HG02759 (cell line): ENCODE measurements around the gene ULK1.

Experiments
- ATAC-seq: cut with Tn5 transposase; IDR thresholded peaks from one replicate; pipeline ENCODE4 v1.9.1; 2021; ENCODE audit warnings: mild to moderate bottlenecking, moderate library complexity; ENCODE audit not compliant: unreplicated experiment

ULK1 gene

DNA sequence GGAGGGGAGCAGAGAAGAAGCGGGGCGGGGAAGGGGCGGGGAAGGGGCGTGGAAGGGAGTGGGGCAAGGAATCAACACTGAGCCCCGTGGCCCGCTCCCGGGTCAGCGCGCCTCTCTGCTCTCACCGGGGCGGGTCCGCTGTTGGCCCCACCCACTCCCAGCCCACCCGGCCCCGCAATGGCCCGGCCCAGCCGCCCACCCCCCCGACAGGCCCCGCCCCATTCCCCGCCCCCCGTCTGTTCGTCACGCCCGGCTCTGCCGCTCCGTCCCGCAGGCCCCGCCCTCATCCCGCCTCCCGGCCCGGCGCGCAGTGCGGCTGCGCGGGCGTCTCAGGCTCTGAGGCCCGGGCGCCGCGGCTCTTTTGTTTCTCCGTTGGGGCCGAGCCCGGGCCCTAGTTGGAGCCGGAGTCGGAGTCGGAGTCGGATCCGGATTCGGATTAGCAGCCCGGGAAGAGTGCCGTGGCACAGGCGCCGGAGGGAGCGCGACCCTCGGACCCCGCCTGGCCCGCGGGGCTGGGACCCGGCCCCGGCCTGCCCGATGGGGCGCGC lies at the start of gene ULK1:
Gene ULK1 (plus strand): TSS at position 310 of the 548 bp plus-strand sequence. CDS start 380 bp downstream, outside the sequence.
- peak; percentile 86 for ATAC-seq

DNA sequence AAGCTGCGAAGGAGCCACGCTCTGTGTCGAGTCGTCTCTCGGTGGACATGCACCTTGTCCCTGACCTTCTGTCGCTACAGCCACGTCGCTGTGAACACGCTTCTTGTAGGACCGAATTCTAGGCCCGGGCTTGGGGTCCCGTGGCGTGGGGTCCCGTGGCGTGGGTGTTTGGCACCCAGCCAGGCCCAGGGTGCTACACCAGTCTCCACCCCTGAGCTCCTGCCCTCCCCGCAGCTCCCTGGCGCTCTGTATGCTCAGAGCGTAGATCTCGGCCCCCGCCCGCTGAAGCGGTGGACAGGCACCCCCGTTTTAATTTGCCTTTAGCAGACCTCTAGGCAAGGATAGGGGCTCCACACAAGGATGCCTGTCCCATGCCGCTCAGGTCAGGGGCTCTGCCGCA lies 49.8 kb upstream of the ULK1 start:
- ATAC-seq = no peak

DNA sequence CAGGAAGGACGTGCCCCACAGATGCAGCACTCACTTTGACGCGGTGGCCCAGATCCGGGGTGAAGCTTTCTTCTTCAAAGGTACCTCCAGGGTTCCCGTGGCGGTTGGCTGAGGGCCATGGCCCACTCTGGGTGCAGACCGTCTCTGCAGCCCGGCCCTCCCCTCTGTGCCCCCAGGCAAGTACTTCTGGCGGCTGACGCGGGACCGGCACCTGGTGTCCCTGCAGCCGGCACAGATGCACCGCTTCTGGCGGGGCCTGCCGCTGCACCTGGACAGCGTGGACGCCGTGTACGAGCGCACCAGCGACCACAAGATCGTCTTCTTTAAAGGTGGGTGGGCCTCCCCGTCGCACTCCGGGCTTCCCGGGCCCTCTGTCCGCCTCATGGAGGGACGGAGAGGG lies 49.3 kb upstream of the ULK1 start:
- no peak for ATAC-seq

DNA sequence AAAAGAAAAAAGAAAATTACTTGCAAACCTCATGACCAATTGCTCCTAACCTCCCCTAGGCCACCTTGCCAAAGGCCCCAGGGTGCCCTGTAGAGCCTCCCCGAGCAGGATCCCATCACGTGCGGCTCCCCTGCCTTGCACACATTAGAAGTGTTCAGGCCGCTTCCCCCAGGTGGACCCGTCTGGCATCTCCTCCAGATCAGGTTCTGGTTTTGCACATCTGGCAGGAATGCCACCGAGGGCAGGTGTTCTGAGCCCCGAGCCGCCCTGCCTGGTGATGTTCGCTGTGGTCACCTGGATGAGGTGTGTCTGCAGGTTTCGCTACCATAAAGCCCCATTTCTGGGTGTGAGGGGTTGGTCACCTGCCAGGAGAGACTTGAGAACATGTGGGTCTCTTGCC lies 47.0 kb upstream of the ULK1 start:
- ATAC-seq = no peak

DNA sequence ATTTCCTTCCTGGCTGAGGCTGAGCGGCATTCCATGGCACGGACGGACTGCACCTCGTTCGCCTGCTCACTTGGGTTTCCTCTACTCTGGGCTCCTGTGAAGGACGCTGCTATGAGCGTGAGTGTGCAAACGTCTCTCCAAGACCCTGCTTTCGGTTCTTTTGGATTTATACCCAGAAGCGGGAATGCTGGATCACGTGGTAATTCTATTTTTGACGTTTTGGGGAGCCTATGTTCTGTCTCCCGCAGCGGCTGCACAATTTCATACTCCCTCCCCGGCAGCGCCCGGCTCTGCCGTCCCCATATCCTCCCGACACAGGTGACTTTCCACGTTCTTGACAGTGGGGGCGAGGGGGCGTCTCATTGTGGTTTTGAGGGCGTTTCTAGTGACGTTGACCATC lies 45.7 kb upstream of the ULK1 start:
- no peak for ATAC-seq

DNA sequence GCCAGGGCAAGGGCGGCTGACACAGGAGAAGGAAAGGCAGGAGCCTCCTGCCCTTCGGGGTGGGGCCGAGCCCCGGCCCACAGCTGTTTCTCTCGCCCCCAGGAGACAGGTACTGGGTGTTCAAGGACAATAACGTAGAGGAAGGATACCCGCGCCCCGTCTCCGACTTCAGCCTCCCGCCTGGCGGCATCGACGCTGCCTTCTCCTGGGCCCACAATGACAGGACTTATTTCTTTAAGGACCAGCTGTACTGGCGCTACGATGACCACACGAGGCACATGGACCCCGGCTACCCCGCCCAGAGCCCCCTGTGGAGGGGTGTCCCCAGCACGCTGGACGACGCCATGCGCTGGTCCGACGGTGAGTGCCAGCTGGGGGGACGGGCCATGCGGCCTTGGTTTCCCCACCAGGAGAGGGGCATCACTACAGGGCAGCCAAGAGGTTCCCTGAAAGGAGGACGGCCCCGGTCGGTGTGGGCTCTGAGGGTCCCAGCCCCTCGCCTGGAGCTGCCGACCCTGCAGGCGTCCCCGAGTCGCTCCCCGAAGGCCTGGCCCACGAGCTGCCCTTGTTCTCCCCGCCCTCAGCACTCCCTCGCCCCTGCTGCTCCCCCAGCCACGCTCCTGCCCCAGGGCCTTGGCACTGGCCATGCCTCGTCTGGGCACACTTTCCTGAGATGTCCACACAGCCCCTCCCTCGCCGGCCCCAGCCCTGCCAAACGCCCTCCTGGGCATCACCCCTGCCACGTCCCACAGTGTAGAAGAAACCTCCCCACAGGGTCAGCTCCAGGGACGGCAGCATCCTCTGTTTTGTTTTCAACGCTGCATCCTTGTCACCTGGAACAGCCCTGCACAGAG lies 44.5 kb upstream of the ULK1 start:
- ATAC-seq = no peak

DNA sequence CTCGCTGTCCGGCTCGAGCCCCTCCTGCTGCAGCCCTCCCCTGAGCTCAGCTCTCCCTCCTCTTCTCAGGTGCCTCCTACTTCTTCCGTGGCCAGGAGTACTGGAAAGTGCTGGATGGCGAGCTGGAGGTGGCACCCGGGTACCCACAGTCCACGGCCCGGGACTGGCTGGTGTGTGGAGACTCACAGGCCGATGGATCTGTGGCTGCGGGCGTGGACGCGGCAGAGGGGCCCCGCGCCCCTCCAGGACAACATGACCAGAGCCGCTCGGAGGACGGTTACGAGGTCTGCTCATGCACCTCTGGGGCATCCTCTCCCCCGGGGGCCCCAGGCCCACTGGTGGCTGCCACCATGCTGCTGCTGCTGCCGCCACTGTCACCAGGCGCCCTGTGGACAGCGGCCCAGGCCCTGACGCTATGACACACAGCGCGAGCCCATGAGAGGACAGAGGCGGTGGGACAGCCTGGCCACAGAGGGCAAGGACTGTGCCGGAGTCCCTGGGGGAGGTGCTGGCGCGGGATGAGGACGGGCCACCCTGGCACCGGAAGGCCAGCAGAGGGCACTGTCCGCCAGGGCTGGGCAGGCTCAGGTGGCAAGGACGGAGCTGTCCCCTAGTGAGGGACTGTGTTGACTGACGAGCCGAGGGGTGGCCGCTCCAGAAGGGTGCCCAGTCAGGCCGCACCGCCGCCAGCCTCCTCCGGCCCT lies 43.4 kb upstream of the ULK1 start:
- no peak for ATAC-seq

DNA sequence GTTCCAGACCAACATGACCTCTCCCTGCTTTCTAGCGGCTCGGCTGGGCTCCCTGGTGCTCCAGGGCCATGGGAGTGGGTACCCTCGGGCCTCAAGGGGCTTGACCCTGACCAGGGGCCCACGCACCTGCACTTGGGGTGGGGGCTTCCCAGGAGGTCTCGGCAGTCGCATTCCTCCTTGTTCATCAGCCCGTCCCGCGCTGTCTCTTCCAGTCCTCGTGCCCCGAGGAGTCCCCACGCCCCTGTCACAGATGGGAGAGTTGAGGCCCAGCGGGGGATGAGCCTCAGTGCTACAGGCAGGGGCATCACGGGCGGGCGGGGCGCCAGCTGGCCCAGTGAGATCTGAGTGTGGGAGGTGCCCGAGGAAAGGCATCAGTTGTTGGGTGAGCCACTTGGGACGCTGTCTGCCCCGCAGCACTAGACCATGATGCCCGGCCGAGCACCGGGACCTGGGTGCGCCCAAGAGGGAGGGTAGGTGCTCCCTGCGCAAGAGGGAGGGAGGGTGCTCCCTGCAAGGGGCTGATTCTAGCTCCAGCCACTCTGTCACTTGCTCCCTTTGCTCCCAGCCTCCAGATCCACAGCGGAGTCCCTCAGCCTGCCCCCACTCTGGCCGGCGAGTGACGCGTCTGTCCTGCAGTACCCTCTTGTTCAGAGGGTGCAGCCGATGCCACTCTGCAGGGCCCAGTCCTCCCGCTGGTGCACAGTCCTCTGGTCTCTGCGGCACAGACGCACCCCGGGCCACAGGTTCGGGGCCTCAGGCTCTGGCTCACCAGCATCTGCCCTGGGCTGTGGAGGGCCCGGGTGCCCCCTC lies 42.5 kb upstream of the ULK1 start:
- no peak for ATAC-seq

DNA sequence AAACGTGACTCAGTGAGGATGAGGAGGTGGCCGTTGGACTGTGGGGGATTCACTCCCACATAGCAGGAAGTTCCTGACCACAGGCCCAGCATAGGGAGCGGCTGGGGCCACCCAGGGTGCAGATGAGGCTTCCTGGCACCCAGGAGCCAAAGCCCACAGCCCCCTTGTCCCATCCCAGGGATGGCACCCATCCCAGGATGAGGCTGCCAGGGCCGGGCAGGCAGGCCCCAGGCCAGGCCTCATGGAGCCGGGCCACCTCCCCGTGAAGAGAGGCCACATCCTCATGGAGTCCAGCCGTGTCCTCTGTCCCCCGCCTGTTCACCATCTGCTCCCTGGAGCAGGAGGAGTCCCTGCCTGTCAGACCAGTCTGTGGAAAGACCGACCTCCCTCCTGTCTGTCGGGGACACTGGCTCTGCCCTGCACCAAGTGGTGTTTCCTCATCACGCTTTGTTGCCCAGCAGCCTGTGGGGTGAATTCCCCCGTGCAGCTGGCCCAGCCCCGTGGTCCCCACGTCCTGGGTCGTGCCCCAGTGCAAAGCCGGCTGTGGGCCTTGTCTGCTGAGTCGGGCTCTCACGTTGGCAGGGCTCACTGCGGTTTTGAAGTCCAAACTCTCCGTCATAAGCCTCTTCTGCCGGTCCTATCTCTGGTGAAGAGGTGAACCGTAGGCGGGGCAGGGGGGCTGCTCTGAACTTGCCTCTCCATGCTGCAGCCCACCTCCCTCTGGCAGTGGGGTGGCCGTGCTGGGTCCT lies 41.7 kb upstream of the ULK1 start:
- peak; percentile 86 for ATAC-seq

DNA sequence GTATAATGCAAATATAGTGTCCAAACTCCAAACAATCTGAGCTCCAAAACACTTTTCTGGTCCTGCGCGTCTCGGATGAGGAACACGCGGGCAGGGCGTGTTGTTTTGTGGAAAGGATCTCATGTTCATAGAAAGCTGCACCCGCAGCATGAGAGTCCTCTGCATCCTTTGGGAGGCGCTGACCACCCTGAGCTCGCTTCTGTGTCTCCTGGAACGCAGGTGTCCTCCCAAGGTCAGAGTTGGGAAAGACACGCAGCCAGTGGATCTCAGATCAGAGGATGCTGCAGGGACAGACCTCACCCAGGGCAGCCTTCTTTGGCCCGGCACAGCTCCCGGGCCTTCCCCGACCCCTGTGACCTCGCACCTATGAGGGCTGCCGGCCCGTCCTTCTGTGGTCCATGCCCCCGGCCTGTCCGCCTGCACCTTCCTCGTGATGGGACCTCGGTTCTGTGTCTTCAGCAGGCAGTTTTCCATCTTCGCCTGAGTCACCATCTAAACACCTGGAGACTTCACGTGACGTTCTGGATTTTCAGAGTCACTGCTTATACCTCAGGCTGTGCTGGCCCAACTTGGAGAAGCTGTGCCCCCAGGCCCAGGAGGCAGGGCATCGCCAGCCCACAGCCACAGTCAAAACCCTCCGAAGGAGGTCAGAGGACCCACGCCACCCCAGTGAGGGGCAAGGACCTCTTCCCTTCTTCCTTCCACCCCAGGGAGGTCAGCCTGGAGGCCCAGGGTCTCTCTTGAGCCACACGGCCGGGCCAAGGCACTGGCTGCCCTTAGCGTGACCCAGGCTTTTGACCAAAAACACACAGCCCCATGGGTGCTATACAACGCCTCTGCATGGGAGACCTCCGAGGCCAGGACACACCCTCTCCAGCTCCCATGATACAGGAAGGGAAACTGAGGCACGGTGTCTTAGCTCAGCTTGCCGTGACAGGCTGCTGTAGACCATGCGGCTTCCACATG lies 40.3 kb upstream of the ULK1 start:
- ATAC-seq = no peak

DNA sequence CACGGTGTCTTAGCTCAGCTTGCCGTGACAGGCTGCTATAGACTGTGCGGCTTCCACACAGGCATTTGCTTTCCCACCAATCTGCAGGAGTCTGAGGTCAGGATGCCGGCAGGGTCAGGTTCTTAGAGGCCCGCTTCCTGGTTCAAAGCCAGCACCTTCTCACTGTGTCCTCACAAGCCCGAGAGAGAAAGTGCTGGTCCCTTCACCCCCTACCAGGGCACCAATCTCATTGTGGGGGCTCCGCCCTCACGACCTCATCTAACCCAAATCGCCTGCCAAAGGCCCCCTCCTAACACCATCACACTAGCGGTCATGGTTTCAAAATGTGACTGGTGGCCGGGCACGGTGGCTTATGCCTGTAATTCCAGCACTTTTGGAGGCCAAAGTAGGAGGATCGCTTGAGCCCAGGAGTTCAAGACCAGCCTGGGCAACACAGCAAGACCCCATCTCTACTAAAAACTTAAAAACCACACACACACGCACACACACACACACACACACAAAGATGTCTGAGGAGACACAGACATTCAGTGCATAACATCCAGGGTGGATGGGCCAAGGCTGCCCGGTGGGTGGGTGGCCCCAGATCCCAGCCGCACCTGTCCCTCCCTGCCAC lies 39.5 kb upstream of the ULK1 start:
- ATAC-seq = no peak

DNA sequence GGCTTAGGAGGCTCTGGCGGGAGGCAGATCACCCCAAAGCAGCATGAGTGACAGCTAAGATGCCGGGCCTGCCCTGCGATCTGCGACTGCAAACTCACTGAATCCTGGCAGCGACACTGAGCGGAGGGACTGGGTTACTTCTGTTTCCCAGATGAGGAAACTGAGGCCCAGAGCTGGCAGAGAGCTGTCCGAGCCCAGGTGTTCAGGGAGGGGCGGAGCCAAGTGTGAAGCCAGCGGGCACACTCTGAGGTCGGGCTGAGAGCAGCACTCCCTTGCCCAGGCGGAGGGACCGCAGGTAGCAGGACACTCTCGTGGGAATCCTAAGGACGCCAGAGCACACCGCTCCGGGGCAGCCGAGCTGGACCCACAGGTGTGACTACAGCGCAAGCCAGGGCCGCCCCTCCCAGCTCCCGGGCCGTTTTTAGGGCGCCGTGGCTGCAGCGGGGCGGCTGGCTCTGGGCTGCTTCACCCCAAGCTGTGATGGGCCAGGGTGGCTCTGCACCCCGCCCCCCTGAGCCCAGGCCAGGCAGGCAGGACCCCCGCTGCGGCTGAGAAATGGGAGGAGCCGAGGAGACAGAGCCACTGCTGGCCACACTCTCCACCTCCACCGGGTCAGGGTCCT lies 38.8 kb upstream of the ULK1 start:
- ATAC-seq = no peak

DNA sequence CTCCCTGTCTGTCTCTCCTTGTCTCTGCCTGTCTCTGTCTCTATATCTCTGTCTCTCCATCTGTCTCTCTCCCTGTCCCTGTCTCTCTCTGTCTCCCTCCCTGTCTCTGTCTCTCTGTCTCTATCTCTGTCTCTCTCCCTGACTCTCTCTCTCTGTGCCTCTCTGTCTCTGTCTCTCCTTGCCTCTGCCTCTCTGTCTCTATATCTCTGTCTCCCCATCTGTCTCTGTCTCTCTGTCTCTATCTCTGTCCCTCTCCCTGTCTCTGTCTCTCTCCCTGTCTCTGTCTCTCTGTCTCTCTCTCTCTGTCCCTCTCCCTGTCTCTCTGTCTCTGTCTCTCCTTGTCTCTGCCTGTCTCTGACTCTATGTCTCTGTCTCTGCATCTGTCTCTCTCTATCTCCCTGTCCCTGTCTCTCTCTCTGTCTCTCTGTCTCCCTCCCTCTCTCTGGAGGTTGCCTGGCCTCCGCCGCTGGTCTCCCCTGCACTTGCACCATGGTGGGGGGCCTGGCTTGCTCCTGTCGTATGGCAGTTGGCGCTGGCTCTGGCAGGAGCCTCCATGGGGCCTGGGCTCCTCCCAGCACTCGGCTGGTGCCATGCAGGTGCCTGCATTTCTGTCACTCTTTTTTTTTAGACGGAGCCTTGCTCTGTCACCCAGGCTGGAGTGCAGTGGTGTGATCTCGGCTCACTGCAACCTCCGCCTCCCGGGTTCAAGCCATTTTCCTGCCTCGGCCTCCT lies 37.9 kb upstream of the ULK1 start:
- ATAC-seq = no peak

DNA sequence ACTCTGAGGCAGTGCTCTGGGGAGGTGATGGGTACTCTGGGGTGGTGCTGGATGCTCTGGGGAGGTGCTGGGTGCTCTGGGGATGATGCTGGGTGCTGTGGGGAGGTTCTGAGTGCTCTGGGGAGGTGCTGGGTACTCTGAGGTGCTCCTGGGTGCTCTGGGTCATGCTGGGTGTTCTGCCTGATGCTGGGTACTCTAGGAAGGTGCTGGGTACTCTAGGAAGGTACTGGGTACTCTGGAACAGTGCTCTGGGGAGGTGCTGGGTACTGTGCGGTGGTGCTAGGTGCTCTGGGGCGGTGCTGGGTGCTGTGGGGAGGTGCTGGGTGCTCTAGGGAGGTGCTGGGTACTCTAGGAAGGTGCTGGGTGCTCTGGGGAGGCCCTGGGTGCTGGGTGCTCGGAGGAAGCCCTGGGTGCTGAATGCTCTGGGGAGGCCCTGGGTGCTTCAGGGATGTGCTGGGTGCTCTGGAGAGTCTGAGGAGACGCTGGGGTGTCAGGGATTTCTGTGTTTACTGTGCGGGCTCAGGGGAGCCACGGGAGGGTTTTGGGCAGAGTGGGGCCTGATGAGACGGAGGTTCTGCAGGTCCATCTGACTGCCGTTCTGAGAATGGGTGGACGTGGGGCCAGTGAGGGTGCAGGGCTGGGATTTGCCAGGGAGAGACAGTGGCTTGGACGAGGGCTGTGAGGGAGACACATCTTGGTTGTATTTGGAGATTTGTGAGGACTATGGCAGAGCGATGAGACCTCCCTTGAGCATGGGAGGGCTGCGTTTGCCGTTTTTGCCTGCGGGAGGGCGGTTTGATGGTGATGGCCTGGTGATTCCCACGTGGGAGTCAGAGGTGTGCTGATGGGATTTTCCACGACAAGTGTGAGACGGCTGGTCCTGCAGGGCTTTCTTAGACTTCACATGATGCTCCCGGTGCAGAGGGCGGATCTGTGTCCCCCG lies 36.2 kb upstream of the ULK1 start:
- ATAC-seq = no peak

DNA sequence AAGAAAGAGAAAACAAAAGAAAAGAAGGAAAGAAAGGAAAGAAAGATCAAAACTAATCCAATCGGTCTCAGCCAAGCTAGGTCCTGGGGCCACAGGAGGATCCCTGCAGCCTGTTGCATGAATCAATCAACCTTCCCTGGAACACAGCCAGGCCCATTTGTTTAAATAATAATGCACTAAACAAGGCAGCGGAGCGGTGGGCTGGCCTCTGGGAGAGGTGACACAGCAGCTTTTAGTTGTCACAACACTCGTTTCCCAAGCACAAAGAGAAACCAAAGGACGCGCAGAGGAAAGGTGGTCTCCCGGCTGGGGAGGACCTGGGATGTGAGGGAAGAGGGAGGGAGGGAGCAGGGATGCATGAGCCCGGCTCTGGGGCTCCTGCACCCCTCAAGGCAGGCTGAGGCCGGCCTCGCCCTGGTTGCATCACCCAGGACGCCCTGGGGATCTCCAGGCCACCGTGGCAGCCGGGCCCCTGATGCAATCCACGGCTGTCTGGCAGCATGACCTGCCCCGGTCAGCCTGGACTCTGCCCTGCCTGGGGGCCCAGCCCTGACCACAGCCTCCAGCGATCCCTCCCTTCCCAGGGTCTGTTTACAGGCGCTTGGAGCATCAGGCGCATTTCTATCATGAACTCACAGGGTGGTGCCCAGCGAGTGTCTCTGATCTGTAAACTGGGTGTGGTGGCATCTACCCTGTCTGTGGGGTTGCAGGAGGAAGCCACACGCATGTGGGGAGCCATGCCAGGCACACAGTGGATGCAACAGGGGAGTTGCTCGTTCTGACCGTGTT lies 33.8 kb upstream of the ULK1 start:
- no peak for ATAC-seq
